Stimulated activated CD4-positive, alpha-beta T cell treated with anti-CD3 and anti-CD28 coated beads, TNF-alpha, amount 100 ng/mL, for 48 hours (primary cell): ENCODE data around the gene SCN4B.

Experiments
- DNase-seq, 3 donors: peaks; one replicate each; pipeline ENCODE4 v3.0.0-alpha.2; 2020; ENCODE audit warnings: low read depth in 3 of 3

SCN4B gene

DNA sequence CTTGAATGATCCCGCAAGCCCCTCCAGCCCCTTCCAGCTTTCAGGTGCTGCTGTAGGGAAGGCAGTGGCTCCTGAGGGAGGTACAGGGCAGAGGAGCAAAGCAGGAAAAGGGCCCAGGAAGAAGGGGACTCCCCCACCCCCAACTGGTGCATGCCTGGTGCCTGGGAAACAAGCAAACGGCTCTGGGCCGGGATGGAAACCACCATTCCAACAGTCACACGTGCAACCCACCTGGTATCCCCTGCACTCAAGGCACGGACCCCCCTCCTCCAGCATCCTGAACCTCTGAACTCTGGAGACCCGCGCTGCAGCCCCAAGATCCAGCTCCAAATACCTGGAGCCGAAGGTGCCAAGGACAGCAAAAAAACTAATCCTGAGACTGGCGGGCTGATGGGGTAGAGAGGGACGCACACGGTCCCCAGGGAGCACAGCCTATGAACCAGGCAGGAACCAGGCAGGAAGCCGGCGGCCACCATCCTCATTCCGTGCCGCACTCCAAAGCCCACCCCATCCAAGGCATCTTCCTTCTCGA lies 537 bp downstream of the SCN4B start:
- no peak for DNase-seq

DNA sequence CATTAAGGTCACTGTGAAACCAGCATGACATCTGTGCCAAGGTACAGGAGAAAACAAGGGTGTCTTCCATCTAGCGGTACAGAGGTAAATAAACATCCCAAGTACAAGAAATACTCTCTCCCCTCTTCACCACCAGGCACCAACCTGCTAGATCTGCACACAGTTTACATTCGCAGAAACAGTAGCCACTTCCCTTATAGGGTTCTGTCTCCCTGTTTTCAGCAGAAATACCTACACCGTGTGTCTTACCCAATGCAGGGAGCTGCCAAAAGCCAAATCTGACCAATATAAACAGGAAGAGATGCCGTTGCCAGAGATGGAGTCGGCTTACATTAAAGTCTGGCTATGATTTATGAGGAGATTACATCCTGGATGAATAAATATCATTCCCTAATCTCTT lies 1.2 kb downstream of the SCN4B start:
- DNase-seq: no peak

DNA sequence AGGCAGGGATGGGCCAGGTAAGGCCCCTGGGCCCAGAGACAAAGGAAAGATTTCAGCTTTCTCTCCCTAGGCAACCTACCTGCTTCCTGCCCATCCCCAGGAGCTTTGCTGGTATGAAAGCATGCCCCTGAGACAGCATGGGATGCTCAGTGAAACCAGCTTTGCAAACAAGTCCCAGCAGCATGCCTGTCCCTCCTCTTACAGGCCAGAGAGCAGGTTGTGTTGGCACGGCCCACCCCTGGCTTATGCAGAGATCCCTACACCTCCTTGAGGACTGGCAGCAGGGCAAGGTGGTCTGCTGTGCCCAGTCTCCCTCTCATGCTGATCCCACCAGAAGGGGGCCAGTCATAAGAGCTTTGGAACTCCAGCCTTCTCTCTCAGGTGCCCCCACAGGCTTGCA lies 3.1 kb downstream of the SCN4B start:
- DNase-seq: no peak

DNA sequence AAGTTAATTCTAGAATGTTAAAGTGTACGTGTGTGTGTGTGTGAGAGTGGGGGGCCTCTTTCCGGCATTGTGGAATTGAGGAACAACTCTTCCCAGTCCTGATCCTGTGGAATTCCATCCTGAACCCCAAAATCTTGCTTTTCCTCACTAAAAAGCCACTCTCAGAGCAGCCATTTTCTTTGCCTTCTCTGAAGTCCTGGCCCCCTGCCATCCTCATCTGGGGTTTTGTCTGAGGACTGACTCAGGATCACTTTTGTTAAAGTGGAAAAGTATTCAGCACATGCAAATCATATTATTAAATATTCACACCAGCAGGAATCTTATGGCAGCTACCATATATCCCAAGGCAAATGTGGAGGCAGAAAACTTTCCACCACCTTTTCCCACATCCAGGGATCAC lies 3.8 kb downstream of the SCN4B start:
- DNase-seq: no peak

DNA sequence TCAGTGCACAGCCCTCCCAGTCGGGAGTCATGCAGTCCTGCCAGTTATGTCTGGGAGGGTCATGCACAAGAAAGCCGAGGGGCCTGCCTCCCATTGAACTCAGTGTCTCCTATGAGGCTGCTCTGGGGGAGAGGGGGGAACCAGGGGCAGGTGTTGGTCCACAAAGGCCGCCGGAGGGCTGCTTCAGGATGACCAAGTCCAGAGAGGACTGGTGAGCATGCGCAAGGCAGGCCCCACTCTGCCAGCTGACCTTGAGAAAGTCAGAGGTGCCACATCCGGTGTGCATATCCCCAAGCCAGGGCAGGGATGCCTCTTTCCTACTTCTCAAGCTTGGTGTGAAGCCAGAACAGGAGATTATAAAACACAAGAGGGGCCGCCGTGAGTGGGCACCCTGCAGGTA lies 4.4 kb downstream of the SCN4B start:
- no peak for DNase-seq

DNA sequence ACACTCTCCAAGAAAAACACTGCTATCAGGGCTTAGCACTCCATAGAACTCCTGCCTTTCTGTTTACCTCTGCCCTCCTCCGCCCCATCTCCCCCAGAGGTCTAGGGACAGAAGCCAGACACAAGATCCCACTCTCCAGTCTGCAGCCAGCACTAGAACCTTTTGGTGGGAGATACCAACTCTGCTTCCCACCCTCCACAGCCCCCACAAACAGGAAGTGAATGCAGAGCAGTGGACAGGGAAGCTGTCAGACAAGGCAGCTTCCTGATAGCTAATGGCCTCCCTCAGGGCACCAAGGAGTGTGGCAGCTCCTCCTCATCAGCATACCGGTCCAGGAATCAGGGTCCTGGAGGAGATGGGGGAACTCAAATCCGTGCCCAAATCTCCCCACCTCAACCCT lies 5.1 kb downstream of the SCN4B start:
- no peak for DNase-seq

DNA sequence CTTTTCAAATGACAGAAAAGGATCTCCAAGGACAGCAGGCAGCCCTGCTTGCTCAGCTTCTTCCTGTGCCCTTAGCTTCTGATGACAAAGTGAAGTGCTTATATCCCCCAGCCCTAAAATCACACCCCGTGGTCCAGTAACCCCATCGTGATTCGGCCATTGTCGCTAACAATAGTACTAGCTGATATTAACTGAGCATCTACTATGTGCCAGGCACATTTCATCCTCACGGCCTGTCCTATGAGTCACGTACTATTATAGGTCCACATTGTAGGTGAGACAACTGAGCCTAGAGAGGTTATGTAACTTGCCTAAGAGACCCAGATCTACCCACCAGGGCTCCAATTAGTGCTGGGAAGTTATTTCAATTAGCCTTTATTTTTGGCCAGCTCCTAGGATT lies 6.1 kb downstream of the SCN4B start:
- DNase-seq: no peak

DNA sequence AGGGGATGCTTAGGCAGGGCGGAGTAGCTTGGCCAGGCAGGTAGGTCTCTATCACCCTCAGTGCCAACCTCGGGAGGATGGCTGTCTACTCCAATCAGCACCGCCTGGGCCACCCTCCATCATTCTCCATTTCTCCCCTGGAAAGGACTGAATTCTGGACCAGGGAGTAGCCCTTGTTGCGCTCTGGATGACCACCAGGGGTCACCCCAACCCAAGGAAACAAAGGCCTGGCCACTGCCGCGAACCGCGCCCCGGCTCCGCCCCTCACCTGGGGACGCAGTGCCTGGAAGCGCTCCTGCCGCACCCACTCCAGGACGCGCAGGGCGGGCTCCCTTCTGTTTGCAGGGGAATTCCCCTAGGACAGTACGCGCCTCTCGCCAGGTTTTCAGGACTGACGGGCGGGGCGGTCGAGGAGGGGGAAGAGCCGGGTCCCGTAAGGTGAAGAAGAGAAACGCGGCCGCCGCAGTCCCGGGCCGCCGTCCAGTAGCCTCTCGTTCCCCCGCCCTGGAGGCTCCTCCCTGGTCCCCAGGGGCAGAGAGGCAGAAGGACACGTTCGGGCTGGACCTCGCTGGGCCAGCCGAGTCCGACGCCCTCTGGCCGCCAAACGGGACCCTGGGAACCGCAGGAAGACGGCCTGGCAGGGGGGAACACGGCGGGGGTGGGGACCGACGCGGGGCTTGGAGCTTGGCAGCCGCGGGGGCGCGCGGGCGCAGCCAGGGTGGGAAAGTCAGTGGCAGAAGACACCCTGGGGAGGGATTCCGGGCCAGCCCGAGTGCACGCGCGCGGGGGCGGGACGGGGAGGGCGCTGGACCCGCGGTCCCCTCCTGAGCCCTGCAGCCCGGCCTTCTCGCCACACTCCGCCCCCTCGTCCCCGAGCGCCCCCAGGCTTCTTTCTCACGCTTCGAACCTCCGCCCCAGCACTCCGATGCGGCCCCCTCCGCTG lies 7.1 kb downstream of the SCN4B start:
- peak; percentile 76 to 92 (median 90) for DNase-seq

DNA sequence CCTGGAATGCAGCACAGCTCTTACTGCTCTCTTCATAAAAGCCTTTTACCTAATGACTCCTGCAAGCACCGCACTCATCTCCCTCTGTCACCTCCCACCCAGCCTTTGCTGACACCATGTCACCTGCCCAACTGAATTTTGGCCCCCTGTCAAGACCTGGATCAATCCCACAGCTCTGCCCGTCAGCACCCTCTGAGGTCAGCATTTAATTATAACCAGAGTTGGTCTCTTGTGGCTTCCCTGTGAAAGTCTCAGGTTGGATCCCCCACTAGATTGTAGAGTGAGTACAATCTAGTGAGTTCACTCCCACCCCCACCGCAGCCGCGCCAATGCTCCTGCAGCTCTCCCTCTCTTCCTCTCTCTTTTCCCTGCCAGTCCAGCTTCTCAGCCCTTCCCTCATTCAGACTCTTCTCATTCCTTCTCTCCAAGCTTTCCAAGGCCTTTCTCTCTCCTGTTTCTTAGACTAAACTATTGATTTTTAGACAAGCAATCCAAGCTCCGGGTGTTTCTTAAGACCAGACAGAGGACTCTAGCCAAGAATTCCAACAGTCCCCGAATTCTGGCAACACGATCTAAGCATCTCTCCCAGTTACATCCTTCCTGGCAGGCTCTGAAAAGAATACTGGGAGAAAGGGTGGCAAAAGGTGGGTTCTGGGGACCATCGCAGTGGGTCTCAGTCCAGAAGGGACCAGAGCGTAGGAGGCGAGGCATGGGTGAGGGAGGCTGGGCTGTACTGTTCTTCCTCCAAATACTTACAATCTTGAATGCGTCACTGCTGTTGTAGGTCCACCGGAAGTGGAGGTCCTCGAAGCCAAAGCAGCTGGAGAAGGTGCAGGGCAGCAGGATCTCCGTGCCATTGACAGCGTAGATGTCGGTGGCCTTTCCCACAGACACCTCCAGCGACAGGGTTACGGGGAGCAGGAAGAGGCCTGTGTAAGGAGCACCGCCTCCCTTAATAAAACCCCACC lies 8.0 kb downstream of the SCN4B start:
- no peak for DNase-seq

DNA sequence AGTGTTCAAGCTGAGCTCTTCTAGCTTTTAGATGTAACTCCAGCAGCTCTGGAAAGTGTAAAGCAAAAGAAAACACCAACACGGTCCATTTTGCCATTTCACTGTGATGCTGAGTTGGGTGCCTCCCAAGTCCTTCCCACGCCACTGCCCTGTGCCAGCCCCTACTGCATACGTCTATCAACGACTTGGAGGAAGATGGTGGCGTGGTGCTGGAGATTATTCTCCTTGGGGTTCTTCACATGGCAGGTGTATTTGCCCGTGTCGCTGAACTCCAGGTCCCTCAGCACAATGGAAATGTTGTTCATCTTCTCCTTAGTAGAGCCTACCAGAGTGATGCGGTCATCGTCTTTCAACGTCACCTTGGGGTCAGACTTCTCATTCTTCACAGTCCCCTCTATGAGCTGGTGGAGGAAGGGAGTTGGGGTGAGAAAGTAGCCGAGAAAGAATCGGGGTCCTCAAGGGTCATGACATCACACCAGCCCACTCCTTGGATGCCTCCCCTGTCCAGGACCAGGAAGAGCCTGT lies 8.9 kb downstream of the SCN4B start:
- no peak for DNase-seq

DNA sequence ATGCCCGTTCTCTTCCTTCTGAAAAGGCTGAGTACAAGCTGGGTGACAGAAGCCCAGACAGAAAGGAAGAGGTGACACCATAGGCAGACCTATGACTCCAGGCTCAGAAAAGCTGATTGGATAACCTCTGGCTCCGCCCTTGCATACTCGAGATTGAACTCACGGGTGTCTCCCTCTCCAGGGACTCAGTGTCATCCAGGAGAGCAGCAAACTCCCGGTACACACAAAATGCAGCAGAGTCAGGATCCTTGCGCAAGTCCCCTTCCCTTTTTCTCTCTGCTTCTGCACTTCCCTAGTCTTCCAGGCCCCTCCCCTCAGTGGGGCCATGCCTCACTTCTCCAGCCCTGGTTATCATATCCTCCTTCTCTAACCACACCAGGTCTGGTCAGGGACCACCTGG lies 9.8 kb downstream of the SCN4B start:
- DNase-seq: no peak

DNA sequence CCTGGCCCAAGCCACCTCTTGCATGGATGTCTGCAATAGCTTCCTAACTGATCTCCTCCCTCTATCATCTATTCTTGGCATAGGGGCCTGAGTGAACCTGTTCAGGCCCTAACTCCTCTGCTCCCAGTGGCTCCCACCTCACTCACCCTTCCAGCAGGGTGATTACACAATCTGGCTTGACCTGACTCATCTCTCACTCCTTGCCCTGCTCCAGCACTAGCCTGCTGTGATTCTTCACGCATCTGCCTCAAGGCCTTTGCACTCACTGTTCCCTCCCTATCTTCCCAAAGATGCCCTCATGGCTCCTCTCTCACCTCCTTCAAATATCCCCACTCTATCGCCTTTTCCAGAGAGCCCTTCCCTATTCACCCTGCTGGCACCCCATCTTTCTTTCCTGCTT lies 10.5 kb downstream of the SCN4B start:
- DNase-seq: no peak

DNA sequence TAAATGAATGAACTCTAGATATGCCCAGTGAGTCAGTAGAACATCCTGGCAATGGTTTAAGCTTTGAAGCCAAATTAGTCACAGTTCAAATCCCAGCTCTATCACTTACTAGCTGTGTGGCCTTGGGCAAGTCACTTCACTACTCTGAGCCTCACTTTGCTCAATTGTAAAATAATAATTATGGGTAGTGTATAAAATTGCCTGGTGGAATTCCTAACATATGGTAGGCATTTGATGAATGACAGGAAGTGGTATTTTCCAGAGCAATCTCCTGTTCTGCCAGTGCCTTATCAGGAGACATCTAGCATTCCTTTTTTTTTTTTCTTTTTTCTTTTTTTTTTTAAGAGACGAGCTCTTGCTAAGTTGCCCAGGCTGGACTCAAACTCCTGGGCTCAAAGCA lies 13.0 kb downstream of the SCN4B start:
- DNase-seq: no peak

DNA sequence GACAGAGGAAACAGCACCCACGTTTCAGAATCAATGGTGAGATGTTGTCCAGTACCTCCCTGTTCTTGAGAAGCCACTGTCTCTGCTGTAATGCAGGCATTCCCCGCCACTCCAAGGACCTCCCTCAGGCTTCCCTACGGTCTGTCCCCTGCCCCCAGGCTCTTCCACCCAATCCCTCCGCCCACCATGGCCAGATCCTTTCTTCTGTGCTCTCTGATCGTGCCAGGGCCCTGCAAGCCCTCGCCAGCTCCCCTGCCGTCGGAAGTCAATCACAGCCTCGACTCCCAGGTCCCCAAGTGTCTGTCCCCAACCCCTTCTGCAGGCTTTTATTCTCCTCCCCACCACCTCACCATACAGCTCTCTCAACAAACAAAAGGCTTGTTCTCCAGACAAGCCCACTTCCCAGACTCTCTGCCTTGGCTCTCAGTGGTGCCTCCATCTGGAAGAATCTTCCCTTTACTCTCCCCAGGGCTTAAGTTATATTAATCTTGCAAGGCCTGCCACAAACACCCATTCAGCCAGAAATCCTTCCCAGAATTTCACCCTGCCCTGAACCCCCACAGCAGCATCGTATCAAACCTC lies 13.7 kb downstream of the SCN4B start:
- no peak for DNase-seq

DNA sequence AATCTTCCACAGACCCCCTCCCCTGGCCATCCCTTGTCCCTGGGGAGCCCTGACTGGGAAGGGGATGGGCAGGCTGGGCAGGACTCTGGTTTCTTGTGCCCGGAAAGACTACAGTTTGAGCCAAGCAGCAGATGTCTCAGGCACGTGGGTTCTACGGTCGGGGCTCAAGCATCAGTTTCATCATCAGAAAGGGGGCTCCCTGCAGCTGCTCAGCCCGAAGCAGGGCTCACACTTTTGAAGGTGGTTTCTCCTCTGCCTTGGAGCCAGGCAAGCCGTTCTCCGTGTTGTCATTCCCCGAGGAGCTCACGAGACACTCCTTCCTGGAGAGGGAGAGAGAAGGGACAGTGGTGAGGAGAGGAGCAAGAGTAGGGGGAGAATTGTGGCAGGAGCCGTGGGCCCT lies 15.8 kb downstream of the SCN4B start:
- no peak for DNase-seq

DNA sequence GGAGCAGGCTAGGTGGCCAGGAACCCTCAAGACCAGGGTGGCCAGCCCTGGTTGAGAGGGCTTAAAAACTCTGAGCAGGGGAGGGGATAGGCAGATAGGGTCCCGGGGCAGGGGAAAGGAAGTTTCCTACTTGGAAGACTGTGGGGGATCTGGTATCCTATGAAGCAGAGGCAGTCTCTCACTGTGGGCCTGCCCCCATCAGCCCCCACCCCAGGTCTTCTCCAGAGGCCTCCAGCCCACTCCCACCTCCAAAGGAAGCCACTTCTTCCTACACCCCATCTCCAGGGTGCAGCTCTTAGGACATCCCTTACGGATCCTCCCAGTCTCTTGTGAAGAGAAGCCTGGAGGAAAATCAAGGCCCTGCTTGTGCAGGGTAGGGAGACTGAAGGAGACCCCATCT lies 16.3 kb downstream of the SCN4B start:
- DNase-seq: no peak

DNA sequence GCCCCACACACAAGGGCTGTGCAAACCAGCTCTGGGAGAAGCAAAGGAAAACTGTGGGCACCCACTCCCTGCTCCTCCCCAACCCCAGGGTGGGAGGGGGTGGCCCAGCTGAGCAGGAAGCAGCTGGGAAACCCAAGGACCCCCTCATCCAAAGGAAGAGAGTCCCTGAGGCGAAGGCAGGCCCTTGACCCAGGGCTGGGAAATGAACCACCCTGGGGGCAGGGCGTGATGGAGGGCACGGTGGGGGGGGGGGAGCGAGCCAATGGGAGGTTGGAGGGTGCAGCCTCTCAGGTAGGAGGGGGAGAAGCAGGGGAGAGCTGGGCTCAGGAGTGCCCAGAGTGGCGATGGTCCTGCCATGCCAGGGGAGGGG lies 16.8 kb downstream of the SCN4B start:
- no peak for DNase-seq

DNA sequence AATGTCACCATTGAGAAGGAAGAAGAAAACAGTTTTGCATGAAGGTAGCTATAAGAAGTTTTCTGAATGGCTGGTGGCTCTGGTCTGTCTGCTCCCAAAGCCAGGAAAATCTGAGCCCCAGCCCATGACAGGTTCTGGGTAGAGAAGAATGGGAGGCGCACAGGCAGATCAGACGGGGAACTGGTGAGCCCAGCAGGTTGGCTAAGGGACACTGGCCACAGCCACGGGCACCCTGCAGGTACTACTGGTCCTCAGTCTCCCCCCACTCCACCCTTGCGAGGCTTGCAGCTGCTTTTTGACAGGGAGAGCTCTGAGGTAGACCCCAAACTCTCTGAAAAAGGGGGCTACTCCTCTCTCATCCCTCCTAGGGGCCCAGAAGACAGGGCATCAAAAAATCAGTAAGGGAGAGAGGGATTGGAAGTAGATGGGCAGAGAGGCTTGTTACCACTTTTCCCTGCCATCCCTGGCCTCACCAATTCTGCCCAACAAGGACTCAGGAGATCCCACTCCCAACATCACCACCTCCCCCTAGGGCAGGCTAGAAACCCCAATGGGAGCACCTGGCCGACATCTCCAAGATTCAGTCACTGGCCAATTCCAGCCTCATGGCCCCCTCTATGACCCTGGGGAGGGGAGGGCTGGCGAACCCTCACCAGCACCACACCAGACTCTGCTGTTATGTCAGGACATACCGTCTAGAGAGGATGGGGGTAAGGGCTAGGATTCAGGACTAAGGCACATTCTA lies 17.4 kb downstream of the SCN4B start:
- no peak for DNase-seq

DNA sequence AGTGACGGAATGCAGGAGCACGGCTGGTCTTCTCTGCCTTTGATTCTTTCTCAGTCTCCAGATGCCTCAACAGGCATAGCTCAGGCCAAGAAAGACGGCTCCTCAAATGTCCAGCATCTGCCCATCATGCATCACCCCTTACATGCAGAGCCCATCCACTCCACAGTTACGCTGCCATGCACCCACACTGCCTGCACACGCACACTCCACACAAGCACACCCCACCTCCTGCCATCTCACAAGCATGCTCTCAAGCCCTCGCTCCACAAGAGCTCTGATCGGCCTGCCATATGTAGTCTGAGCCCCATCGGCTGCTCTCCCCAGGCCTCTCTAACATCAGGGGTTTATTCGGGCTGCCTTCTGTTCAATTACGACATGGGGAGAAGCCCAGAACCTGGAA lies 18.8 kb downstream of the SCN4B start:
- DNase-seq: no peak

DNA sequence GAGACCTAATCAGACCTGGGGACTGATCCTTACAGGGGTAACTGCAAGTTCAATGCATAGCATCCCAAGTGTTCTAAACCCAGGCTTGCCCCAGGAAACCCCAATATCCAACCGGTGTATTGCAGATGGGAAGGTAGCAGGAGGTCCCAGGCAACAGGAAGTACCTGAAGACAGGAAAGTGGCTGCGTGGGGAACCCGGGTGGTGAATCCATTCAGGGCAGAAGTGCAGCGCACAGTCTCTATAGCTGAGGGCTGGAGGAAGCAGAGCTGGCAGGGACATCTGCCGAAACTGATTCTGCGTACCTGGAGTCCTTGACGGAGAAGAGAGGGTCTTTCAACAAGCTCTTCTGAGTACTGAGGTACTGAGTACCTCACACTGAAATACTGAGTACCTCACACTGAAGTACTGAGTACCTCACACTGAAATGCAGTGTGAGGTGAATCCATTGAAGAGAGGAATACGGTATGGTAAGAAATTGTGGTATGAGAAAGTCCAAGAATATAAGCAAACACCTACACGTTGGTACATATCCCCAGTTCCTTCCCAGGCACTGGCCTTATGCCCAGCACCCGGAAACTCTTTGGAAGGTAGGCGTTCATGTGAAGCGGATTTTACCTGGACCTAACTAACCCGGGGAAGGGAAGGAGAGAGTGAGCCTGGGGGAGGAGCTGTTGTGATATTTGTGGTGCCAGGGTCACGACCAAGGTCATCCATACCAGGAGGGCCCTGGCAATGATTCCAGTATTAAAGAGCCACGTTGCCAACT lies 20.1 kb downstream of the SCN4B start:
- no peak for DNase-seq
